Fibroblast of pulmonary artery (primary cell): Measurements from ENCODE around the gene A3GALT2.

ENCODE experiments used
- DNase-seq: peaks from one replicate; pipeline ENCODE4 v3.0.0-alpha.2; 2010; ENCODE audit warnings: low read depth
- H3K4me3 ChIP-seq: replicated peaks from 2 replicates; pipeline ENCODE4 v1.5.1; 2011; ENCODE audit warnings: low read depth, mild to moderate bottlenecking, control low read depth, low read length, moderate library complexity
- TF ChIP-seq, protein P1 (sequence below): IDR thresholded peaks from 2 replicates; pipeline ENCODE4 v1.5.1; 2011; ENCODE audit warnings: mild to moderate bottlenecking, control low read depth, low read length, inconsistent platforms; ENCODE audit errors: missing control alignments

The A3GALT2 gene

DNA sequence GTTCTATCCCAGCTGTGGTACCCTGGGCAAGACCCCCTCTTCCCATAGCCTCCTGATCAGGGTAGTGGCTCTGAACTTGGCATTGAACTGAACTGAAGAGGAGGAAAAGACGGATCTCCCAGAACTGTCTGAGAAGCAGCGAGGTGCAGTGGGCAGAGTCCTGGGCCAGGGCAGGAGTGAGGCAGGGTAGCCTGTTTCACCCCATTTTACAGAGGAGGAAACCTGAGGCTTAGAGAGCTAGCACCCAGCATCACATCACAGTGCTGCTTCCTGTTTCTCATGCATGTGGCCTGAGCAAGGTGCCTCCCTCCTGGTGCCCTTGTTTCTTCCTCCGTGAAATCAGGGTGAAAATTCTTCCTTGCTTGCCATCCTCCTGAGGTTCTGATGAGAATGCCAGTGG is 47.5 kb downstream of the A3GALT2 start:
- TF ChIP-seq, protein P1, sequence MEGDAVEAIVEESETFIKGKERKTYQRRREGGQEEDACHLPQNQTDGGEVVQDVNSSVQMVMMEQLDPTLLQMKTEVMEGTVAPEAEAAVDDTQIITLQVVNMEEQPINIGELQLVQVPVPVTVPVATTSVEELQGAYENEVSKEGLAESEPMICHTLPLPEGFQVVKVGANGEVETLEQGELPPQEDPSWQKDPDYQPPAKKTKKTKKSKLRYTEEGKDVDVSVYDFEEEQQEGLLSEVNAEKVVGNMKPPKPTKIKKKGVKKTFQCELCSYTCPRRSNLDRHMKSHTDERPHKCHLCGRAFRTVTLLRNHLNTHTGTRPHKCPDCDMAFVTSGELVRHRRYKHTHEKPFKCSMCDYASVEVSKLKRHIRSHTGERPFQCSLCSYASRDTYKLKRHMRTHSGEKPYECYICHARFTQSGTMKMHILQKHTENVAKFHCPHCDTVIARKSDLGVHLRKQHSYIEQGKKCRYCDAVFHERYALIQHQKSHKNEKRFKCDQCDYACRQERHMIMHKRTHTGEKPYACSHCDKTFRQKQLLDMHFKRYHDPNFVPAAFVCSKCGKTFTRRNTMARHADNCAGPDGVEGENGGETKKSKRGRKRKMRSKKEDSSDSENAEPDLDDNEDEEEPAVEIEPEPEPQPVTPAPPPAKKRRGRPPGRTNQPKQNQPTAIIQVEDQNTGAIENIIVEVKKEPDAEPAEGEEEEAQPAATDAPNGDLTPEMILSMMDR: no peak
- no peak for DNase-seq
- no peak overlapping the region for H3K4me3 ChIP-seq

DNA sequence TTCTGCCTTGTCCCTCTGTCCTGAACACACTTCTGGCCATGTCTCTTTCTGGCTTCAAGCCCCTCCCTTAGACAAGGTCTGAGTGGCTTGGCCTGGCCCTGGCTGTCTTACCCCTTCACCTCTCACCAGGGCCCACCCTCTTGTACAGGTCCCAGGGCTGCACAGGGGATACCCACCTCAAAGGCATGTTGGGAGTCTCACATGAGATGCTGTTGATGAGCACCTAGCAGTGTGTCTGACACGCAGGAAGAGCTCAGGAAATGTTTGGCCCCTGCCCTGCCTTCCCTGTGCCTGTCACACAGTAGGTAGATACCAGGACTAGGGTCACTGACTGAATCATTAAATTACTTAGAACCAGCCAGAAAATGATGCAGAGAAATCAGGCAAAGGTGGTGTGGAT is 48.0 kb downstream of the A3GALT2 start:
- no peak for DNase-seq
- no peak overlapping the region for H3K4me3 ChIP-seq
- TF ChIP-seq, protein P1: no peak

DNA sequence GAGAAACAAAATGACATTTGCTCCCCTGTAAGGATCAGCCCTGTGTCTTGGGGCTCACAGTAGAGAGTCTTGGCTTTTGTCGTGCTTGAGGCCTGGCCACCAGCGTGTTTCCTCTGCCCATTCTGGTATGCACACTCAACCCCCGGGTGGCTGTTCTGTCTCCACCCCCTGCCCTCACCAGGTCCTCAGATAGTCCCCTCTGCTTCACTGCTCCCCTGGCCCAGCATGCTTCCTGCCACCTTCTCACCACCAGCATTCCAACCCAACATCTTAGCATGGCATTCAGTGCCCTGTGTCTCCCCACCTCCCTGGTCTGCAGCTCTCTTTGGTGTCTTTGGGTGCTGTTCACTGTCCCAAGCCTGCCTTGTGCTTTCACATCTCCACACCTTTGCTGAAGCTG is 48.4 kb downstream of the A3GALT2 start:
- no peak for DNase-seq
- TF ChIP-seq, protein P1: no peak
- H3K4me3 ChIP-seq: no peak overlapping the region

GRCh38 chr1:33271666-33272505 is 49.0 kb downstream of the A3GALT2 start:
- no peak for DNase-seq
- H3K4me3 ChIP-seq: no peak overlapping the region
- TF ChIP-seq, protein P1: no peak

DNA sequence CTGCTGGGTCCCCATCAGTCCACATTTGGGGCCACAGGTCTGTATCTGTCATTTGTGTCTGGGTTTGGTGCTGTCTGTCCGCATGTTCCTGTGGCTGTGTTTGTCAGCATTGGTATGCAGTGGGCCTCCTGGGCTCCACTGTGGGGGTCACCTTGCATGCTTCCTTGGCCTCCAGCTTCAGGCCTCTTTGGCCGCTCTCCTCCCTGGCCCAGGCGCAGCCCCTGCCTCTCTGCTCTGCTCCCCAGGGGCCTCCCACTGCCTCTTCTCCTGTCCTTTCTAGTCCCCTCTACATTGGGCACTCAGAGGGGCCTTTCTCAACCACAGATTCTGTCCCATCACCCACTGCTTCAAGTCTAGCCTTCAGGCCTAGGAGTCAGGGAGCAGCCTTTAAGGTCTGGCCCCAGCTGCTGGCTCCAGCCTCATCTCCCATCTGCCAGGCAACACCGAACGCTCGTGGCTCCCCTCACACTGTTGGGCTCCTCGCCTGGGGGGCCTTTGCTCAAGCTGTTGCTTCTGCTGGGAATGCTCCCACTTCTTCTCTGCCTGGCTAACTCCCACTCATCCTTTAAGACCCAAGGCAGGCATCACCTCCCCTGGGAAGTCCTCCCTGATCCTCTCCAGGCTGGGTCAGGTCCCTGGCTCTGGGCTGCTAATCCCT is 50.0 kb downstream of the A3GALT2 start:
- TF ChIP-seq, protein P1: no peak
- no peak for DNase-seq

DNA sequence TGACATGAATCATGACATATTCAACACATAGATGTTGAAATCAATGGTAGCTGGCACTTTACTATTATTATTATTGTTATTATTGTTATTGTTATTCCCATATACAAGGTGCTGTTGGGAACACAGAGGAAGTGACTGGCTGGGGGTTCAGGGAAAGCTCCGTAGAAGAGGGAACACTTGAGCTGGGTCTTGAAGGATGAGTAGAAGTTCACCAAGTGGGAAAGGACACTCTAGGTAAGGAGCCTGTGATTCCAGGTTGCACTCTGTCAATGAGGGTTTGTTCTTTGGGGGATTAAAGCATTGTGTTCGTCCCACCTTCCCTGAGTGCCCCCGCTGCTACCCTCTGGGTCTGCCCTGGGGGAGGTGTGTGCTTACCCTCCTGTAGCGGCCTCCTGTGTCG is 50.5 kb downstream of the A3GALT2 start:
- TF ChIP-seq, protein P1: no peak
- no peak overlapping the region for H3K4me3 ChIP-seq
- DNase-seq: no peak

More for the DNA sequence above, 50.0 kb downstream of the A3GALT2 start:
- no peak overlapping the region for H3K4me3 ChIP-seq
